ENCODE results near the gene UMAD1. TPM values are rescaled to one million over a fixed set of nuclear protein-coding genes. Genes with fewer than 3 reads are reported as not detected.

The UMAD1 gene
- total RNA-seq, 1 donor = 17.0 TPM

DNA sequence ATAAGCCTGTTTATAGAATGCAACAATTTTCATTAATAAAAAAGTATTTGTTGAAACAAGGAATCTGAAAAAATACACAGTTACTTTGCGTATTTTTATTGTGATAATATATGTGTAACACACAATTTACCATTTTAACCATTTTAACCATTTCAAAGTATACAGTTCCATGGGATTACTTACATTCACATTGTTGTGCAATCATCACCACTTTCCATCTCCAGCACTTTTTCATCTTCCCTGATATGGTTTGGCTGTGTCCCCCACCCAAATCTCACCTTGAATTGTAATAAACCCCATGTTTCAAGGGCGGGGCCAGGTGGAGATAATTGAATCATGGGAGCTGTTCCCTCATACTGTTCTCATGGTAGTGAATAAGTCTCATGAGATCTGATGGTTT lies 266.8 kb downstream of the UMAD1 start:
- Histone ChIP-seq H3K27me3 (ENCODE audit: insufficient read depth, low read length) (no peaks in the 10 kb centered on the region), H3K9me3 (ENCODE audit: low read depth, low read length) (no peaks in the 10 kb centered on the region), H3K36me3 (ENCODE audit: insufficient read depth, low read length) (no peaks in the 10 kb centered on the region), H3K27ac (ENCODE audit: low read depth, low read length) (no peak overlapping the region), H3K4me3 (ENCODE audit: insufficient read depth, low read length) (no peak overlapping the region), H3K4me1 (ENCODE audit: insufficient read depth, low read length) (no peaks in the 10 kb centered on the region), H2AFZ (ENCODE audit: low read length) (no peak overlapping the region), H4K20me1 (ENCODE audit: insufficient read depth, low read length) (no peaks in the 10 kb centered on the region), H3K4me2 (ENCODE audit: insufficient read depth, low read length) (no peak overlapping the region), H3K79me2 (ENCODE audit: insufficient read depth, low read length) (no peaks in the 10 kb centered on the region)
- TF ChIP-seq, protein P1, sequence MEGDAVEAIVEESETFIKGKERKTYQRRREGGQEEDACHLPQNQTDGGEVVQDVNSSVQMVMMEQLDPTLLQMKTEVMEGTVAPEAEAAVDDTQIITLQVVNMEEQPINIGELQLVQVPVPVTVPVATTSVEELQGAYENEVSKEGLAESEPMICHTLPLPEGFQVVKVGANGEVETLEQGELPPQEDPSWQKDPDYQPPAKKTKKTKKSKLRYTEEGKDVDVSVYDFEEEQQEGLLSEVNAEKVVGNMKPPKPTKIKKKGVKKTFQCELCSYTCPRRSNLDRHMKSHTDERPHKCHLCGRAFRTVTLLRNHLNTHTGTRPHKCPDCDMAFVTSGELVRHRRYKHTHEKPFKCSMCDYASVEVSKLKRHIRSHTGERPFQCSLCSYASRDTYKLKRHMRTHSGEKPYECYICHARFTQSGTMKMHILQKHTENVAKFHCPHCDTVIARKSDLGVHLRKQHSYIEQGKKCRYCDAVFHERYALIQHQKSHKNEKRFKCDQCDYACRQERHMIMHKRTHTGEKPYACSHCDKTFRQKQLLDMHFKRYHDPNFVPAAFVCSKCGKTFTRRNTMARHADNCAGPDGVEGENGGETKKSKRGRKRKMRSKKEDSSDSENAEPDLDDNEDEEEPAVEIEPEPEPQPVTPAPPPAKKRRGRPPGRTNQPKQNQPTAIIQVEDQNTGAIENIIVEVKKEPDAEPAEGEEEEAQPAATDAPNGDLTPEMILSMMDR (IDR thresholded peaks at IDR 0.05; ENCODE audit: extremely low read depth, low read depth, low read length) = no peak
- DNase-seq (ENCODE audit: insufficient read length, low spot score, missing footprints) = no peak

DNA sequence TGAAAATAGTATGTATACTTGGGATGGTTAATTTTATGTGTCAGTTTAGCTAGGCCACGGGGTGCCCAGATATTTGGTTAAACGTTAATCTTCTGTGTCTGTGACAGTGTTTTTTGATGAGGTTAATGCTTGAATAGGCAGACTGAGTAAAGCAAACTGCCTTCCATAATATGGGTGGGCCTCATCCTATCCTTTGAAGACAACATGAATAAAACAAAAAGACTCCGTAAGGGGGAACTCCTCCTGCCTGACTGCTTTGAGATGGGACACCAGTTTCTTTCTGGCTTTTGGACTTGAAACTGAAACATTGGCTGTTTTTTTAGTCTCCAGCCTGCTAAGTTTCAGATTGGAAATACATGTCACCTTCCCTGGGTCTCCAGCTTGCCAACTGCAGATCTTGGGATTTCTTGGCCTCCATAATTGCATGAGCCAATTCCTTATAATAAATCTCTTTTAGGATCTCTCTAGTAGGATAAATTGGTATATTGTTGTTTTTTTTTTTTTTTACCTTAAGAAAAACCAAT lies 268.1 kb downstream of the UMAD1 start:
- H3K4me2 ChIP-seq (ENCODE audit: insufficient read depth, low read length) = no peak overlapping the region
- H3K27me3 ChIP-seq (ENCODE audit: insufficient read depth, low read length) = no peaks in the 10 kb centered on the region
- TF ChIP-seq, protein P1 (IDR thresholded peaks at IDR 0.05; ENCODE audit: extremely low read depth, low read depth, low read length) = no peak
- H3K9me3 ChIP-seq (ENCODE audit: low read depth, low read length) = no peaks in the 10 kb centered on the region
- H3K4me3 ChIP-seq (ENCODE audit: insufficient read depth, low read length) = no peak overlapping the region
- DNase-seq (ENCODE audit: insufficient read length, low spot score, missing footprints) = no peak
- H3K36me3 ChIP-seq (ENCODE audit: insufficient read depth, low read length) = no peaks in the 10 kb centered on the region
- H2AFZ ChIP-seq (ENCODE audit: low read length) = no peak overlapping the region
- no peaks in the 10 kb centered on the region for H3K79me2 ChIP-seq (ENCODE audit: insufficient read depth, low read length)
- no peak overlapping the region for H3K27ac ChIP-seq (ENCODE audit: low read depth, low read length)
- H3K4me1 ChIP-seq (ENCODE audit: insufficient read depth, low read length) = no peaks in the 10 kb centered on the region
- H4K20me1 ChIP-seq (ENCODE audit: insufficient read depth, low read length) = no peaks in the 10 kb centered on the region

DNA sequence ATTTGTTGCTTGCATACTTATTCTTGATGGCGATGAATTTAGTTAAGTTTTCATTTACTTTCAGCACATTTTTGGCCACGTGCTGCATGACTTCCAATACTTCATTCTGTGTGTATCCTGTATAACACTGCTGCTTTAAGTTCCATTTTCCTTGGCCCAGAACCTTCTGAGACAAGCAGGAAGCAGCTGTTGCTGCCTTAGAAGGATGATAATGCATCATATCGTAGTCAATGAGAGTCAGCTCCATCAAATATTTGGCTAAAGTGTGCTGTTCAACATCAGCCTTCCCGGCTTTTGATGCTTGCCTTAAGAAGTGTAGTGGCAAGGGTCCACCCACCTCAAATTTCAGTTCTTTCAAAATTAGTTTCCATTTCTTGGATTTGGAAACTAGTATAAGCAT lies 268.8 kb downstream of the UMAD1 start:
- TF ChIP-seq, protein P1 (IDR thresholded peaks at IDR 0.05; ENCODE audit: extremely low read depth, low read depth, low read length) = no peak
- no peak for DNase-seq (ENCODE audit: insufficient read length, low spot score, missing footprints)

DNA sequence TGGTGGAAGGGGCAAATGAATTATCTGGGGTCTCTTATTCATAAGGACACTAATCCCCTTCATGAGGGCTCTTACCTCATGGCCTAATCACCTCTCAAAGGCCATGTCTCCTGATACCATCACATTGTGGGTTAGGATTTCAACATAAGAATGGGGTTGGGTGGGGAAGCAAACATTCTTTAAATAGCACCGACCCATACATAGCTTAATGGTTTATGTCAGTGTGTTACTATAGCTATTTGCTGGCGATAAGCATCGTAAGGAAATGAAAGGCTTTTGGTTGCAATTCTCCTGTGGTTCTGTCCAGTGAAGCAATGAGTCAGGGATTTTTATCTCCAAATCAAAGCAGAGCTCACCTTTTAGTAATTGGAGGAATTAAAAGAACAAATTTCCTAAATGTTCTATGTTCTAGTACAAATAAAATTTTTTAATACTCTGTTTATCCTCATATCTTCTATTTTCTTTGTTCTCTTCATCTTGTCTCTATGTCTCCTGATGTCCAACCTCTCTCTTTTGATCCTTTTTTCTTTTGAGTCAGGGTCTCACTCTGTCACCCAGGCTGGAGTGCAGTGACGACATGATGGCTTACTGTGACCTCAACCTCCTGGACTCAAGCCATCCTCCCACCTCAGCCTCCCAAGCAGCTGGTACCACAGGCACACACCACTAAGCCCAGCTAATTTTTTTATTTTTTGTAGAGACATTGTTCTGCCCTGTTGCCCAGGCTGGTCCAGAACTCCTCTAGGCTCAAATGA lies 271.0 kb downstream of the UMAD1 start:
- Histone ChIP-seq H3K79me2 (ENCODE audit: insufficient read depth, low read length) (no peaks in the 10 kb centered on the region), H4K20me1 (ENCODE audit: insufficient read depth, low read length) (no peaks in the 10 kb centered on the region), H3K4me1 (ENCODE audit: insufficient read depth, low read length) (no peaks in the 10 kb centered on the region), H3K4me3 (ENCODE audit: insufficient read depth, low read length) (no peak overlapping the region), H3K27me3 (ENCODE audit: insufficient read depth, low read length) (no peaks in the 10 kb centered on the region), H3K9me3 (ENCODE audit: low read depth, low read length) (no peaks in the 10 kb centered on the region), H2AFZ (ENCODE audit: low read length) (no peak overlapping the region), H3K27ac (ENCODE audit: low read depth, low read length) (peak overlapping the region; percentile 52), H3K4me2 (ENCODE audit: insufficient read depth, low read length) (no peak overlapping the region), H3K36me3 (ENCODE audit: insufficient read depth, low read length) (no peaks in the 10 kb centered on the region)
- DNase-seq (ENCODE audit: insufficient read length, low spot score, missing footprints) = no peak
- TF ChIP-seq, protein P1 (IDR thresholded peaks at IDR 0.05; ENCODE audit: extremely low read depth, low read depth, low read length) = no peak

More for the DNA sequence above, 268.8 kb downstream of the UMAD1 start:
- H3K4me3 ChIP-seq (ENCODE audit: insufficient read depth, low read length) = no peak overlapping the region
- no peaks in the 10 kb centered on the region for H3K36me3 ChIP-seq (ENCODE audit: insufficient read depth, low read length)
- H3K27me3 ChIP-seq (ENCODE audit: insufficient read depth, low read length) = no peaks in the 10 kb centered on the region
- H3K4me2 ChIP-seq (ENCODE audit: insufficient read depth, low read length) = no peak overlapping the region
- H3K4me1 ChIP-seq (ENCODE audit: insufficient read depth, low read length) = no peaks in the 10 kb centered on the region
- no peaks in the 10 kb centered on the region for H3K9me3 ChIP-seq (ENCODE audit: low read depth, low read length)
- H2AFZ ChIP-seq (ENCODE audit: low read length) = no peak overlapping the region
- no peaks in the 10 kb centered on the region for H4K20me1 ChIP-seq (ENCODE audit: insufficient read depth, low read length)
- no peak overlapping the region for H3K27ac ChIP-seq (ENCODE audit: low read depth, low read length)
- no peaks in the 10 kb centered on the region for H3K79me2 ChIP-seq (ENCODE audit: insufficient read depth, low read length)
